Measurements from ENCODE around the gene TENM4.

DNA sequence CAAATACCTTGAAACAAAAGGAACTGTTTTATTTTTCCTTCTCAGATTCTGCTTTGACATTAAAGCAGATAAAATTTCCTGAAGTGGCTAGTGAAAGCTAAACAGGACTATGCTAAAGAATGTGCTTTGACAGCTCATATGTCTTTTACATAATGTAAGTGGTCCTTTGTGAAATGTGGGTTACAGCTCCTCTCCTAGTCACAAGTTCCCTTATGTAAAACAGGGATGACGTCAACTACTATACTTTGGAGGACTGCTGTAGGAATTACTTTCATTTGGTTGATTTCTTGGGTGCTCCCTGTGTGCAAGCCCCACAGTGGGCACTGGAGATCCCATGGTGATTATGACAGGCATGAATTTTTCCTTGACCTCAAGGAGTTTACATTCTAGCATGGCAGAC, 649.6 kb downstream of the TENM4 start:
- TF ChIP-seq, protein P1, sequence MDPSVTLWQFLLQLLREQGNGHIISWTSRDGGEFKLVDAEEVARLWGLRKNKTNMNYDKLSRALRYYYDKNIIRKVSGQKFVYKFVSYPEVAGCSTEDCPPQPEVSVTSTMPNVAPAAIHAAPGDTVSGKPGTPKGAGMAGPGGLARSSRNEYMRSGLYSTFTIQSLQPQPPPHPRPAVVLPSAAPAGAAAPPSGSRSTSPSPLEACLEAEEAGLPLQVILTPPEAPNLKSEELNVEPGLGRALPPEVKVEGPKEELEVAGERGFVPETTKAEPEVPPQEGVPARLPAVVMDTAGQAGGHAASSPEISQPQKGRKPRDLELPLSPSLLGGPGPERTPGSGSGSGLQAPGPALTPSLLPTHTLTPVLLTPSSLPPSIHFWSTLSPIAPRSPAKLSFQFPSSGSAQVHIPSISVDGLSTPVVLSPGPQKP (IDR thresholded peaks at IDR 0.05; ENCODE audit: low read depth, low read length), result no peak
- TF ChIP-seq, protein P2, sequence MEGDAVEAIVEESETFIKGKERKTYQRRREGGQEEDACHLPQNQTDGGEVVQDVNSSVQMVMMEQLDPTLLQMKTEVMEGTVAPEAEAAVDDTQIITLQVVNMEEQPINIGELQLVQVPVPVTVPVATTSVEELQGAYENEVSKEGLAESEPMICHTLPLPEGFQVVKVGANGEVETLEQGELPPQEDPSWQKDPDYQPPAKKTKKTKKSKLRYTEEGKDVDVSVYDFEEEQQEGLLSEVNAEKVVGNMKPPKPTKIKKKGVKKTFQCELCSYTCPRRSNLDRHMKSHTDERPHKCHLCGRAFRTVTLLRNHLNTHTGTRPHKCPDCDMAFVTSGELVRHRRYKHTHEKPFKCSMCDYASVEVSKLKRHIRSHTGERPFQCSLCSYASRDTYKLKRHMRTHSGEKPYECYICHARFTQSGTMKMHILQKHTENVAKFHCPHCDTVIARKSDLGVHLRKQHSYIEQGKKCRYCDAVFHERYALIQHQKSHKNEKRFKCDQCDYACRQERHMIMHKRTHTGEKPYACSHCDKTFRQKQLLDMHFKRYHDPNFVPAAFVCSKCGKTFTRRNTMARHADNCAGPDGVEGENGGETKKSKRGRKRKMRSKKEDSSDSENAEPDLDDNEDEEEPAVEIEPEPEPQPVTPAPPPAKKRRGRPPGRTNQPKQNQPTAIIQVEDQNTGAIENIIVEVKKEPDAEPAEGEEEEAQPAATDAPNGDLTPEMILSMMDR (IDR thresholded peaks at IDR 0.05), result no peak
- TF ChIP-seq RAD21 (conservative IDR thresholded peaks at IDR 0.05 in 1 of 2, IDR thresholded peaks at IDR 0.05 in 1 of 2), result no peak
